Measurements from ENCODE around the gene GBGT1. TPM values are rescaled to one million over a fixed set of nuclear protein-coding genes. Genes with fewer than 3 reads are reported as not detected.
A peak's percentile ranks its signal among the peaks of the same experiment; 100 is the strongest.

The GBGT1 gene
- total RNA-seq, 1 donor from 2014 or later, result 1.3 TPM

- H3K9me3 Mint-ChIP-seq (ENCODE audit: unreplicated experiment), result peaks cover 4% of the 10 kb centered on the region
- peaks cover 8% of the 10 kb centered on the region for H3K4me1 Mint-ChIP-seq (ENCODE audit: low read depth, unreplicated experiment)
- peaks cover 10% of the 10 kb centered on the region for H3K27me3 Mint-ChIP-seq (ENCODE audit: unreplicated experiment)
- no peak overlapping the region for H3K4me3 Mint-ChIP-seq (ENCODE audit: unreplicated experiment)
- no peaks in the 10 kb centered on the region for H3K36me3 Mint-ChIP-seq (ENCODE audit: unreplicated experiment)
- H3K27ac Mint-ChIP-seq (ENCODE audit: unreplicated experiment), result no peak overlapping the region
- no peak for DNase-seq
- TF ChIP-seq CTCF (IDR thresholded peaks at IDR 0.05; ENCODE audit: partially characterized antibody, unreplicated experiment), result no peak
These were observed 23.0 kb upstream of the GBGT1 start for GRCh38 chr9:133186736-133187135.

GRCh38 chr9:133184971-133185370 is 21.3 kb upstream of the GBGT1 start:
- H3K4me3 Mint-ChIP-seq (ENCODE audit: unreplicated experiment), result no peak overlapping the region
- H3K36me3 Mint-ChIP-seq (ENCODE audit: unreplicated experiment), result no peaks in the 10 kb centered on the region
- no peak overlapping the region for H3K27ac Mint-ChIP-seq (ENCODE audit: unreplicated experiment)
- peaks cover 4% of the 10 kb centered on the region for H3K9me3 Mint-ChIP-seq (ENCODE audit: unreplicated experiment)
- H3K27me3 Mint-ChIP-seq (ENCODE audit: unreplicated experiment), result peaks cover 12% of the 10 kb centered on the region
- peak; percentile 70 for TF ChIP-seq CTCF (IDR thresholded peaks at IDR 0.05; ENCODE audit: partially characterized antibody, unreplicated experiment)
- DNase-seq, result no peak
- peaks cover 8% of the 10 kb centered on the region for H3K4me1 Mint-ChIP-seq (ENCODE audit: low read depth, unreplicated experiment)

GRCh38 chr9:133182151-133182550 is 18.4 kb upstream of the GBGT1 start:
- no peaks in the 10 kb centered on the region for H3K36me3 Mint-ChIP-seq (ENCODE audit: unreplicated experiment)
- peaks cover 9% of the 10 kb centered on the region for H3K27me3 Mint-ChIP-seq (ENCODE audit: unreplicated experiment)
- no peak overlapping the region for H3K27ac Mint-ChIP-seq (ENCODE audit: unreplicated experiment)
- no peak for TF ChIP-seq CTCF (IDR thresholded peaks at IDR 0.05; ENCODE audit: partially characterized antibody, unreplicated experiment)
- H3K9me3 Mint-ChIP-seq (ENCODE audit: unreplicated experiment), result no peaks in the 10 kb centered on the region
- DNase-seq, result no peak
- H3K4me3 Mint-ChIP-seq (ENCODE audit: unreplicated experiment), result no peak overlapping the region
- no peaks in the 10 kb centered on the region for H3K4me1 Mint-ChIP-seq (ENCODE audit: low read depth, unreplicated experiment)

GRCh38 chr9:133181561-133181960 is 17.8 kb upstream of the GBGT1 start:
- H3K9me3 Mint-ChIP-seq (ENCODE audit: unreplicated experiment), result no peaks in the 10 kb centered on the region
- DNase-seq, result no peak
- no peaks in the 10 kb centered on the region for H3K36me3 Mint-ChIP-seq (ENCODE audit: unreplicated experiment)
- no peak overlapping the region for H3K27ac Mint-ChIP-seq (ENCODE audit: unreplicated experiment)
- H3K27me3 Mint-ChIP-seq (ENCODE audit: unreplicated experiment), result peaks cover 9% of the 10 kb centered on the region
- no peak for TF ChIP-seq CTCF (IDR thresholded peaks at IDR 0.05; ENCODE audit: partially characterized antibody, unreplicated experiment)
- no peak overlapping the region for H3K4me3 Mint-ChIP-seq (ENCODE audit: unreplicated experiment)
- no peaks in the 10 kb centered on the region for H3K4me1 Mint-ChIP-seq (ENCODE audit: low read depth, unreplicated experiment)

- TF ChIP-seq CTCF (IDR thresholded peaks at IDR 0.05; ENCODE audit: partially characterized antibody, unreplicated experiment), result no peak
- no peak for DNase-seq
- Mint-ChIP-seq H3K27me3 (ENCODE audit: unreplicated experiment) (peaks cover 8% of the 10 kb centered on the region), H3K9me3 (ENCODE audit: unreplicated experiment) (no peaks in the 10 kb centered on the region), H3K36me3 (ENCODE audit: unreplicated experiment) (no peaks in the 10 kb centered on the region), H3K27ac (ENCODE audit: unreplicated experiment) (no peak overlapping the region), H3K4me1 (ENCODE audit: low read depth, unreplicated experiment) (no peaks in the 10 kb centered on the region), H3K4me3 (ENCODE audit: unreplicated experiment) (no peak overlapping the region)
These were observed 17.2 kb upstream of the GBGT1 start for GRCh38 chr9:133180953-133181352.

Measured in glutamatergic neuron (in vitro differentiated cells).